PC-3 (cell line): ENCODE data around the gene ATP1A2.

ENCODE experiments used
- CTCF ChIP-seq: fragments of 300-600 bp; sonication (generic); conservative IDR thresholded peaks from 2 replicates; pipeline ENCODE4 v1.5.1; 2017; ENCODE audit warnings: antibody characterized with exemption, low read depth, mild to moderate bottlenecking, low read length
- EZH2 ChIP-seq: fragments of 300-600 bp; sonication (generic); IDR thresholded peaks from one replicate; pipeline ENCODE4 v1.6.1; 2017; ENCODE audit warnings: antibody characterized with exemption, mild to moderate bottlenecking, low read length; ENCODE audit not compliant: unreplicated experiment

GRCh38 chr1:160075836-160076235 is 39.7 kb upstream of the ATP1A2 start:
- TF ChIP-seq CTCF = no peak
- TF ChIP-seq EZH2 = no peak
